HepG2 (cell line): Measurements from ENCODE around the gene PDE3A. TPM values are rescaled to one million over a fixed set of nuclear protein-coding genes. Genes with fewer than 3 reads are reported as not detected.

Experiments
- ATAC-seq: fragments of 200-7000 bp; cut with Tn5 transposase; 3 replicates; pipeline ENCODE4 v1.9.1; 2020; ENCODE audit warnings: mild to moderate bottlenecking, moderate library complexity
- BruUV-seq: library from RNA; stranded (reverse); fragments of 400-500 nt; replicated peaks from 2 replicates; lab custom pipeline; 2021; lab: Mats Ljungman, UMichigan
- CTCF ChIA-PET: fragments of 300-600 bp; formaldehyde crosslinking; extraction: SDS; loops from one replicate; lab custom pipeline; 2021; ENCODE audit warnings: low total read pairs, inconsistent platforms, low intra/inter-chr PET ratio; lab: Yijun Ruan, JAX
- POLR2A ChIA-PET: fragments of 350-600 bp; sonication (Branson Sonifier 250); formaldehyde crosslinking; loops from one replicate; lab custom pipeline; 2020; ENCODE audit warnings: antibody characterized with exemption, inconsistent platforms; lab: Yijun Ruan, JAX
- DNase-seq: peaks from one replicate; pipeline ENCODE4 v3.0.0-alpha.2; 2015; ENCODE audit warnings: low spot score
- FAIRE-seq: peaks from 3 replicates; lab custom pipeline; 2011; peaks lifted over from hg19 to GRCh38; lab: Jason Lieb, UNC
- H2AFZ ChIP-seq: one replicate; pipeline ENCODE4 v1.6.1; 2011; ENCODE audit warnings: low read length, inconsistent platforms
- H3K27ac ChIP-seq: fragments of 300-600 bp; 3 replicates; pipeline ENCODE4 v1.8.0; 2011; ENCODE audit warnings: mixed run types, mild to moderate bottlenecking, mixed read lengths, low read length, inconsistent platforms; ENCODE audit not compliant: insufficient read depth; ENCODE audit errors: extremely low read length
- H3K27me3 ChIP-seq, 2 experiments: fragments of 200-600 bp in 1 of 2; 2 replicates in 1 of 2; 3 replicates in 1 of 2; pipeline versions ENCODE4 v1.6.0 to v1.8.0; 2011; ENCODE audit warnings: low read length in 2 of 2, mild to moderate bottlenecking in 2 of 2, moderate library complexity in 2 of 2, inconsistent platforms in 1 of 2; ENCODE audit not compliant: insufficient read depth in 2 of 2, control insufficient read depth in 1 of 2
- H3K36me3 ChIP-seq, 2 experiments: fragments of 200-600 bp in 1 of 2; replicated peaks in 1 of 2; 2 replicates in 1 of 2; 3 replicates in 1 of 2; pipeline versions ENCODE4 v1.5.1 to v1.8.0; 2011; ENCODE audit warnings: low read length in 2 of 2, inconsistent platforms in 1 of 2; ENCODE audit not compliant: insufficient read depth in 2 of 2, control insufficient read depth in 1 of 2
- H3K4me1 ChIP-seq: 2 replicates; pipeline ENCODE4 v1.5.1; 2012; ENCODE audit warnings: low read length, inconsistent platforms; ENCODE audit not compliant: insufficient read depth
- H3K4me2 ChIP-seq: 2 replicates; pipeline ENCODE4 v1.6.0; 2011; ENCODE audit warnings: low read depth, low read length, inconsistent platforms
- H3K4me3 ChIP-seq, 3 experiments: fragments of 200-600 bp in 1 of 3; sonication (generic), shearing (Covaris generic) in 1 of 3; replicated peaks in 1 of 3; 2 replicates each; pipeline ENCODE4 v1.5.1; 2011 to 2016; ENCODE audit warnings: low read length in 3 of 3, inconsistent platforms in 2 of 3, low read depth in 2 of 3, mild to moderate bottlenecking in 2 of 3, control low read depth in 1 of 3, mixed read lengths in 1 of 3; ENCODE audit not compliant: insufficient read depth in 1 of 3
- H3K79me2 ChIP-seq: one replicate; pipeline ENCODE4 v1.6.1; 2011; ENCODE audit warnings: low read length, inconsistent platforms; ENCODE audit not compliant: insufficient read depth
- H3K9ac ChIP-seq: 2 replicates; pipeline ENCODE4 v1.6.0; 2011; ENCODE audit warnings: mild to moderate bottlenecking, low read depth, low read length, inconsistent platforms; ENCODE audit not compliant: insufficient read depth
- H3K9me3 ChIP-seq: 2 replicates; pipeline ENCODE4 v1.5.1; 2012; ENCODE audit warnings: mild to moderate bottlenecking, low read length
- H4K20me1 ChIP-seq: 2 replicates; pipeline ENCODE4 v1.6.0; 2011; ENCODE audit warnings: inconsistent platforms, mild to moderate bottlenecking, low read length, moderate library complexity; ENCODE audit not compliant: insufficient read depth
- HMGXB3 ChIP-seq: sonication (generic); formaldehyde crosslinking; IDR thresholded peaks from 2 replicates; pipeline ENCODE4 v1.4.0; 2020; ENCODE audit warnings: missing genetic modification reagents, borderline replicate concordance
- MAFF ChIP-seq: IDR thresholded peaks from 2 replicates; pipeline ENCODE4 v1.6.1; 2011; ENCODE audit warnings: low read depth, low read length, improper control_type of control experiment
- MNT ChIP-seq: fragments of 450-650 bp; IDR thresholded peaks from 2 replicates; pipeline ENCODE4 v1.6.1; 2016
- NFAT5 ChIP-seq: sonication (generic); formaldehyde crosslinking; IDR thresholded peaks from 2 replicates; pipeline ENCODE4 v1.4.0; 2020; ENCODE audit warnings: missing genetic modification reagents
- RFX3 ChIP-seq: IDR thresholded peaks from 2 replicates; pipeline ENCODE4 v1.6.1; 2016; ENCODE audit warnings: missing biosample characterization, missing genetic modification reagents
- TAF1 ChIP-seq: sonication (generic); formaldehyde crosslinking; IDR thresholded peaks from 2 replicates; pipeline ENCODE4 v1.4.0; 2020; ENCODE audit warnings: missing genetic modification reagents
- ZNF101 ChIP-seq: sonication (generic); formaldehyde crosslinking; IDR thresholded peaks from 2 replicates; pipeline ENCODE4 v1.4.0; 2020; ENCODE audit warnings: mild to moderate bottlenecking, low read depth, missing genetic modification reagents, borderline replicate concordance
- ZNF235 ChIP-seq: sonication (generic); formaldehyde crosslinking; IDR thresholded peaks from 2 replicates; pipeline ENCODE4 v1.8.1; 2023; ENCODE audit warnings: mild to moderate bottlenecking, missing genetic modification reagents, borderline replicate concordance
- ZNF605 ChIP-seq: sonication (generic); formaldehyde crosslinking; IDR thresholded peaks from 2 replicates; pipeline ENCODE4 v1.8.0; 2022; ENCODE audit warnings: mild to moderate bottlenecking, missing genetic modification reagents
- WGBS: methylation state at CpG from one replicate; pipeline ENCODE4 v1.1.6; 2017; ENCODE audit warnings: low lambda C conversion rate; 5-methylcytosine and 5-hydroxymethylcytosine counted together
- in situ Hi-C: cut with HindIII; loops from 2 replicates; pipeline ENCODE4 v1.10.0; 2017; ENCODE audit warnings: low pct_unique_long_range_greater_than_20kb; ENCODE audit not compliant: extremely low pct_ligation_motif_present
- intact Hi-C: fragments of 100-400 bp; cut with micrococcal nuclease; formaldehyde crosslinking; loops from one replicate; pipeline ENCODE4 v1.10.0; 2022; ENCODE audit not compliant: unreplicated experiment
- polyA plus RNA-seq, 8 experiments: library from polyadenylated mRNA; depleted of rRNA in 3 of 8; stranded (reverse) in 7 of 8; unstranded in 1 of 8; fragments of >200 nt; fragmentation: Illumina TruSeq in 4 of 8; extraction: Trizol in 4 of 8; gene quantifications; 2 replicates each; pipeline versions ENCODE4 v1.2.1 to v1.2.3, GENCODE V29; 2011 to 2016; ENCODE audit warnings: low read depth in 4 of 8, missing spikeins in 1 of 8, mixed read lengths in 1 of 8; ENCODE audit not compliant: insufficient read depth in 1 of 8
- total RNA-seq, 5 experiments: library from RNA; depleted of rRNA; stranded (reverse); fragments of >200 nt; fragmentation: Illumina TruSeq; extraction: Trizol; gene quantifications; 2 replicates each; pipeline ENCODE4 v1.2.3, GENCODE V29; 2016; ENCODE audit warnings: low read depth in 1 of 5

PDE3A gene
- total and polyA plus RNA-seq, 2 of the 13 experiments (the other 11 are each of a cell fraction or from before 2014, with no cell fraction given): 0.77 to 1.5 TPM

- TF ChIP-seq HMGXB3 (CRISPR knock-in tag) (no peak), NFAT5 (CRISPR knock-in tag) (no peak)
These were observed 186.7 kb downstream of the PDE3A start (continued) for GRCh38 chr12:20555015-20555414.

- TF ChIP-seq MNT (no peak), RFX3 (CRISPR knock-in tag) (no peak), ZNF605 (CRISPR knock-in tag) (no peak), MAFF (no peak), TAF1 (CRISPR knock-in tag) (no peak), ZNF101 (CRISPR knock-in tag) (no peak), ZNF235 (CRISPR knock-in tag) (no peak)
- TF ChIP-seq, all 625 proteins: peak for 0
- Histone ChIP-seq H3K4me1 (no peaks in the 10 kb centered on the region), H3K4me2 (no peak overlapping the region), H3K4me3 (no peak overlapping the region), H3K27me3 (no peaks in the 10 kb centered on the region), H4K20me1 (no peaks in the 10 kb centered on the region), H3K9ac (no peak overlapping the region), H3K36me3 (no peaks in the 10 kb centered on the region), H2AFZ (no peak overlapping the region), H3K9me3 (no peaks in the 10 kb centered on the region), H3K79me2 (no peaks in the 10 kb centered on the region), H3K27ac (no peak overlapping the region)
- WGBS: 2% methylated on average over 3 of the region's 3 CpGs
- no TSS peak for BruUV-seq
- no peak for ATAC-seq
- POLR2A ChIA-PET: no interaction called here
- no peak for DNase-seq
- no peak for FAIRE-seq
- in situ Hi-C loops (no loop called here), intact Hi-C loops (no loop called here)
- CTCF ChIA-PET: no interaction called here
These were observed 187.4 kb downstream of the PDE3A start for GRCh38 chr12:20555771-20556170.
